T-helper 1 cell treated with Interleukin-12 subunit alpha and Interleukin-12 subunit beta and Interleukin-4 antibody, amounts not matched to agents 30 μg/mL and 1 μg/mL, for 36 hours (primary cell): ENCODE data around the gene SPATS2L.

ENCODE experiments used
- H3K27ac Mint-ChIP-seq: one replicate; pipeline ENCODE4 v1.8.0; 2021; ENCODE audit warnings: mild to moderate bottlenecking, mixed read lengths
- H3K27me3 Mint-ChIP-seq: one replicate; pipeline ENCODE4 v1.8.0; 2021; ENCODE audit warnings: low read depth, mixed read lengths
- H3K36me3 Mint-ChIP-seq: one replicate; pipeline ENCODE4 v1.8.0; 2021; ENCODE audit warnings: low read depth, mixed read lengths
- H3K4me1 Mint-ChIP-seq: one replicate; pipeline ENCODE4 v1.8.0; 2021; ENCODE audit warnings: low read depth, mixed read lengths
- H3K4me3 Mint-ChIP-seq: one replicate; pipeline ENCODE4 v1.8.0; 2021; ENCODE audit warnings: mild to moderate bottlenecking, moderate library complexity, mixed read lengths
- H3K9me3 Mint-ChIP-seq: one replicate; pipeline ENCODE4 v1.8.0; 2021; ENCODE audit warnings: mixed read lengths

Gene SPATS2L

DNA sequence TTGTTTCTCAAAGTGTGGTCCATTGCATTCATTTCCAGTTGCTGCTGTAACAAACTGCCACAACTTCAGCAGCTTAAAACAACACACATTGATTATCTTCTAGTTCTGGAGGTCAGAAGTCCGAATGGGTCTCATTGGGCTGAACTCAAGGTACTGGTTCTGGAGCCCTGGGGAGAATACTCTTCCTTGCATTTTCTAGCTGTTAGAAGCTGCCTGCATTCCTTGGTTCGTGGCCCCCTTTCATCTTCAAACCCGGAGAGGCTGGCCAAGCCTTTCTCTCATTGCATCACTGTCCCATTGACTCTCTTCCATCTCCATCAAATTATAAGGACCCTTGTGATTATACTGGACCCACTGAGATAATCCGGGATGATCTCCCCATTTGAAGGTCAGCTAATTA lies 98.1 kb downstream of the SPATS2L start:
- Mint-ChIP-seq H3K4me3 (no peak overlapping the region), H3K27ac (no peak overlapping the region), H3K36me3 (peaks cover 27% of the 10 kb centered on the region), H3K27me3 (no peaks in the 10 kb centered on the region), H3K4me1 (peaks cover 42% of the 10 kb centered on the region), H3K9me3 (no peaks in the 10 kb centered on the region)

DNA sequence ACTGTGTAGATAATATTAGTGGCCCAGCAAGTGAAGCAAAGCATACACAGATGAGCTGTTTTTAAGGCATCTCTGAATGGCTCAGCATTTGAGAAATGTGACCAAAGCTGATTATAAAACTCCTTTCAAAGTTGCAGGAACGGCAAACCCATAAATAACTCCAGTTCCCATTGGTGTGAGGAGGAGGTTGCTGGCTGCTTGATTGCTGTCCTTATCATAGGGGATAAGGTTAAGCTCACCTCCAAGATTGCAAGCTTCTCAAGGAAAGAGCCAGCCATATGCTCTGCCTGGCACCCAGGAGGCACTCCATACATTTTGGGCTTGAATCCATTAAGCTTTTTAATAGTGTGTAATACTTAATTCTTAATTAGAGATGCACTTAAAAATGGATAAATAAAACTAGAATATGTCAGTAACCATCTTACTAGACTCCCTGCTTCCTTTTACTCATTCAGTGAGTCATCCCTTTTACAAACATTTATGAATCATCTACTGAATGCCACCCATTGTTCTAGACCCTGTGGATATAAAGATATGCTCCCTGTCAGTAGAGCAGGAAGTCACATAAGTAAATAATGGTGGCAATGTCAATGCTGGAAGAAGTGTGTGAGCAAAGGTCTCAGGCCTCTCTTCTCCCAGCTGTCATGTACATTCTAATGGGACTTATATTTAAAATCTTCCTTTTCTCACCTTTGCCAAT lies 99.3 kb downstream of the SPATS2L start:
- Mint-ChIP-seq H3K27ac (peak overlapping the region; percentile 32), H3K4me1 (peaks cover 50% of the 10 kb centered on the region), H3K4me3 (no peak overlapping the region), H3K27me3 (no peaks in the 10 kb centered on the region), H3K36me3 (peaks cover 31% of the 10 kb centered on the region), H3K9me3 (no peaks in the 10 kb centered on the region)

- H3K27ac Mint-ChIP-seq: peak overlapping the region; percentile 38
- H3K9me3 Mint-ChIP-seq: no peaks in the 10 kb centered on the region
- H3K4me3 Mint-ChIP-seq: no peak overlapping the region
- peaks cover 31% of the 10 kb centered on the region for H3K36me3 Mint-ChIP-seq
- peaks cover 50% of the 10 kb centered on the region for H3K4me1 Mint-ChIP-seq
- H3K27me3 Mint-ChIP-seq: no peaks in the 10 kb centered on the region
Measured at GRCh38 chr2:200406379-200406778, 99.9 kb downstream of the SPATS2L start.

- Mint-ChIP-seq H3K4me3 (peak overlapping the region; percentile 34), H3K9me3 (no peaks in the 10 kb centered on the region), H3K27me3 (no peaks in the 10 kb centered on the region), H3K36me3 (peaks cover 25% of the 10 kb centered on the region), H3K4me1 (peaks cover 50% of the 10 kb centered on the region), H3K27ac (peak overlapping the region; percentile 71)
Measured at GRCh38 chr2:200408428-200409316, 102.2 kb downstream of the SPATS2L start.

DNA sequence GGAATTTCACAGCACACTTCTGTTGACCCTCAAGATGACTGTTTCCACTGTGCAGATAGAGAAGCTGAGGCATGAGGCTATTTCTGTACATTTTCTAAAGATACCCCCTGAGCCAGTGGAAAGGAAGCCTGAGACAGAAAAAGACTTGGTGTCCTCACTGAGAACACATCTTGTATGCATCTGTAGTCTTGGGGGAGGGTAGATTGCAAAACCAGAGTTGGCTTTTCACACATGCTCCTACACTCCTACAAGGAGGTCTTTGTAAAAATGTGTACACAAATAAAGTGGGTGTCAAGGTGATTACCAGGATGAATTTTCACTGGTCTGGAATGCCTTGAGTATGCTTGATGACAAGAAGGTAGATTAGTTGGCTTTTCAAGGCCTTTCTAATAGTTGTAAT lies 105.3 kb downstream of the SPATS2L start:
- no peak overlapping the region for H3K27ac Mint-ChIP-seq
- H3K9me3 Mint-ChIP-seq: no peaks in the 10 kb centered on the region
- H3K27me3 Mint-ChIP-seq: no peaks in the 10 kb centered on the region
- H3K36me3 Mint-ChIP-seq: peaks cover 15% of the 10 kb centered on the region
- no peak overlapping the region for H3K4me3 Mint-ChIP-seq
- H3K4me1 Mint-ChIP-seq: peaks cover 28% of the 10 kb centered on the region

GRCh38 chr2:200414367-200414766 lies 107.9 kb downstream of the SPATS2L start:
- Mint-ChIP-seq H3K4me3 (no peak overlapping the region), H3K9me3 (no peaks in the 10 kb centered on the region), H3K36me3 (peaks cover 14% of the 10 kb centered on the region), H3K27me3 (no peaks in the 10 kb centered on the region), H3K4me1 (peaks cover 9% of the 10 kb centered on the region), H3K27ac (no peak overlapping the region)

DNA sequence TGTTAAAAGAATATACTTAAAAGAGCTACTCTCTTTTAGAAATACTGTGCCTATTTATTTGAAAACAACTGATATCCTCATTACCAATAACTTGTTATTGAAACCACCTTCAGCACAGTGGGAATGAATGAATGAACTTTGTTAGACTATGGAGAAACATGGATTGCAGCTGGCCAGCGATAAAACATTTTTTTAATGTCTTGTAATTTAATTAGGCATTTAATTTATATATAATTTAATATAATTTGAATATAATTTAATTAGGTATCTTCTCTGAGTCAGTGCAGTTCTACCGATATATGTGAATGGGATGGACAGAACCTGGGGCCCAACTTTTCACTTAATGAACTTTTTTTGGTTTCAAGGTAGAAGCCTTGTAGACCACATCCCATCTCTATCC lies 109.0 kb downstream of the SPATS2L start:
- H3K27me3 Mint-ChIP-seq: no peaks in the 10 kb centered on the region

DNA sequence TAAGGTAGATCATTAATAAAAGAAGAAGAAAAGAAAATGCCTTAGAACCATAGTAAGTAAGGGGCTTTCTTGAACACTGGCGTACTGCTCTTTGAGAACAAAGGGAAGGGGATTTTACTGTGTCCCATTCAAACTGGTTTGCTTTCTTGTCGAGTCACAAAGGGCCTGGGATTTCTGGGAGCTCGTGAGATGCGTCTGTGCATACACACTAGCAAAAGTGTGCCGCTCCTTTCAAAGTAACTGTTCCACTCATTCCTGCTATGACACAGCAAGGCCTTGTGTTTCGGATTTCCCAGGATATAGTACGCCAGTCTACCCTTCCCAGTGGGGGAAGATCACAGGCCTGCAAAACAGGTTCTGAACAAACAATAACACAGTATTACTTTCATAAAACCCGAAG lies 110.4 kb downstream of the SPATS2L start:
- H3K9me3 Mint-ChIP-seq: no peaks in the 10 kb centered on the region
- no peak overlapping the region for H3K4me3 Mint-ChIP-seq
- no peak overlapping the region for H3K27ac Mint-ChIP-seq
- no peaks in the 10 kb centered on the region for H3K4me1 Mint-ChIP-seq
- no peaks in the 10 kb centered on the region for H3K27me3 Mint-ChIP-seq
- H3K36me3 Mint-ChIP-seq: peaks cover 26% of the 10 kb centered on the region

More for the DNA sequence above, 109.0 kb downstream of the SPATS2L start:
- peaks cover 3% of the 10 kb centered on the region for H3K4me1 Mint-ChIP-seq
- H3K36me3 Mint-ChIP-seq: peaks cover 20% of the 10 kb centered on the region
- no peak overlapping the region for H3K27ac Mint-ChIP-seq
- H3K4me3 Mint-ChIP-seq: no peak overlapping the region
- no peaks in the 10 kb centered on the region for H3K9me3 Mint-ChIP-seq

- no peak overlapping the region for H3K27ac Mint-ChIP-seq
- H3K4me3 Mint-ChIP-seq: no peak overlapping the region
- H3K9me3 Mint-ChIP-seq: no peaks in the 10 kb centered on the region
- H3K4me1 Mint-ChIP-seq: no peaks in the 10 kb centered on the region
- H3K27me3 Mint-ChIP-seq: no peaks in the 10 kb centered on the region
- peaks cover 27% of the 10 kb centered on the region for H3K36me3 Mint-ChIP-seq
Measured at GRCh38 chr2:200417366-200417765, 110.9 kb downstream of the SPATS2L start.

DNA sequence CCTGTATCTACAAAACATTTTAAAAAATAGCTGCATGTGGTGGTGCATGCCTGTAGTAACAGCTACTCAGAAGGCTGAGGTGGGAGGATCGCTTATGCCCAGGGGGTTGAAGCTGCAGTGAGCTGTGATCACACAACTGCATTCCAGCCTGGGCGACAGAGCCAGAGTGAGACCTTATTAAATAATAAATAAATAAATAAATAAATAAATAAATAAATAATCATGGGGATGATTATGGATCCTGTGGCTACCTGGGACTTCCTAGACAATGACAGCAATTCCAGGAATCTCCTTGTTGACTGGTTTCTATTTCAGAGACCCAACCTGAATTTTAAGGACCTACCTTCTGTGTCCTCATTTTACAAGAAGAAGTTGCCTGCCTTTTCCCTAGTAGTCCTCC lies 111.9 kb downstream of the SPATS2L start:
- Mint-ChIP-seq H3K9me3 (no peaks in the 10 kb centered on the region), H3K36me3 (peaks cover 32% of the 10 kb centered on the region), H3K27me3 (no peaks in the 10 kb centered on the region)

DNA sequence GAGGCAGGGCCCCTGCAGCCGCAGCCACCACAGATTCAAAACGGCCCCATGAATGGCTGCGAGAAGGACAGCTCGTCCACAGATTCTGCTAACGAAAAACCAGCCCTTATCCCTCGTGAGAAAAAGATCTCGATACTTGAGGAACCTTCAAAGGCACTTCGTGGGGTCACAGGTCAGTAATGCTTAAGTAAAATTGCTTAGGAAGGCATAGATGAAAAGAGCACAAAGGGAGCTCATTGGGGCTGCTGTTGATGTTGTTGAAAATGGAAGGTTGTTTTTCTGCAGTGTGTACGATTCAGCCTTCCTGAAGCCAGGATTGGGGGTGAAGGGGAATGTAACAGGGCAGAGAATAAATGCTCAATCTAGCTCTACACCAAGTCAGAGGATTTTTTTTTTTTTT lies 112.8 kb downstream of the SPATS2L start:
- H3K27ac Mint-ChIP-seq: no peak overlapping the region
- H3K9me3 Mint-ChIP-seq: no peaks in the 10 kb centered on the region

More for the DNA sequence above, 111.9 kb downstream of the SPATS2L start:
- peaks cover 5% of the 10 kb centered on the region for H3K4me1 Mint-ChIP-seq
- H3K4me3 Mint-ChIP-seq: no peak overlapping the region
- no peak overlapping the region for H3K27ac Mint-ChIP-seq

DNA sequence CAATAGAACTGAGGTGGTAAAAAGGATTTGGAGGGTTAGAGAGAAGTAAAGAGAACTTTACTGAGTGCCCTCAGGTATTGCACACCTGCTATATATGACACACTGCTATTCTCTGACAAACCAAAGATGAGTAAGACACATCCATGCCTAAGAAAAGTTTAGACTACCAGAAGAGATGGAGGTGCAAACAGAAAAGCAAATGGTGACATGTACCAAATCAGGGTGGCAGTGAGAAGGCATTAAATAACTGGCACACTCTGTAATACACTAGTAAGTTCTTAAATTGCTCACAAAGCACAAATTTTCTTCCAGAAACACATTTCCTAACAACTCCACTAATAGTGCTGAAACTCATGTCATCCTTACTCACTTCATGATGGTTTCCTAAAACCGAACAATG lies 114.8 kb downstream of the SPATS2L start:
- no peaks in the 10 kb centered on the region for H3K9me3 Mint-ChIP-seq
- peaks cover 14% of the 10 kb centered on the region for H3K4me1 Mint-ChIP-seq
- H3K36me3 Mint-ChIP-seq: peaks cover 35% of the 10 kb centered on the region
- H3K27me3 Mint-ChIP-seq: no peaks in the 10 kb centered on the region
- no peak overlapping the region for H3K4me3 Mint-ChIP-seq
- no peak overlapping the region for H3K27ac Mint-ChIP-seq

More for the DNA sequence above, 112.8 kb downstream of the SPATS2L start:
- no peak overlapping the region for H3K4me3 Mint-ChIP-seq
- H3K27me3 Mint-ChIP-seq: no peaks in the 10 kb centered on the region
- H3K4me1 Mint-ChIP-seq: peaks cover 8% of the 10 kb centered on the region
- H3K36me3 Mint-ChIP-seq: peaks cover 32% of the 10 kb centered on the region

- no peak overlapping the region for H3K4me3 Mint-ChIP-seq
- H3K9me3 Mint-ChIP-seq: no peaks in the 10 kb centered on the region
- H3K4me1 Mint-ChIP-seq: peaks cover 19% of the 10 kb centered on the region
- H3K27me3 Mint-ChIP-seq: no peaks in the 10 kb centered on the region
- H3K27ac Mint-ChIP-seq: no peak overlapping the region
- H3K36me3 Mint-ChIP-seq: peaks cover 37% of the 10 kb centered on the region
Measured at GRCh38 chr2:200422071-200422470, 115.6 kb downstream of the SPATS2L start.

- H3K27ac Mint-ChIP-seq: no peak overlapping the region
- peak overlapping the region; percentile 21 for H3K4me3 Mint-ChIP-seq
- H3K36me3 Mint-ChIP-seq: peaks cover 37% of the 10 kb centered on the region
- H3K9me3 Mint-ChIP-seq: no peaks in the 10 kb centered on the region
- H3K4me1 Mint-ChIP-seq: peaks cover 20% of the 10 kb centered on the region
- H3K27me3 Mint-ChIP-seq: no peaks in the 10 kb centered on the region
Measured at GRCh38 chr2:200422532-200423261, 116.2 kb downstream of the SPATS2L start.
